ENCODE data around the gene CLCN2.

The CLCN2 gene

DNA sequence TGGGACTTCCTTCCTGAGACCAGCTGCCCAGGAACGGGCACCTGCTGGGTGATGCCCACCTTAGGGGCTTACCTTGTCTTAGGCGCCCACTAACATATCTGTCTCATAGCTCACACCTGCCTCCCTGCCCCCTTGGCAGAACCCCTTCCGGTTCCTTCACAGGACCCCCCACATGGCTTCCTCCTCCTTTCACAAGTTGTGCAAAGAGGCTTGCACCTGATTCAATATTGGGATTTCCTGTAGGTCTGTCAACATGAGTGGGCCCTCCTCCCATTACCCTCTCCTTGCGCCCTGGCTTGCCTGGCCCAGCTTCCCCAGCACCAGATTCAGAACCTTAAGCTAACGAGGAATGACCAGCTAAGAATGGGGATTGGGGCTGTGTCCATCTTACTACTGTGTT lies 16.0 kb upstream of the CLCN2 start:
- no peak for DNase-seq (ENCODE audit: low read depth in 1 of 2, low spot score in 1 of 2)
- no peak overlapping the region for H3K4me3 ChIP-seq (replicated peaks; ENCODE audit: insufficient read depth, low read length)
- H3K27me3 ChIP-seq (ENCODE audit: insufficient read depth, poor library complexity, severe bottlenecking), result peaks cover 46% of the 10 kb centered on the region
- no peak overlapping the region for H3K27ac ChIP-seq (replicated peaks)
- no peak for TF ChIP-seq GABPA (IDR thresholded peaks at IDR 0.05; ENCODE audit: low read depth)
- TF ChIP-seq SPI1 (IDR thresholded peaks at IDR 0.05; ENCODE audit: borderline replicate concordance, low read depth), result no peak
- TF ChIP-seq, protein P1, sequence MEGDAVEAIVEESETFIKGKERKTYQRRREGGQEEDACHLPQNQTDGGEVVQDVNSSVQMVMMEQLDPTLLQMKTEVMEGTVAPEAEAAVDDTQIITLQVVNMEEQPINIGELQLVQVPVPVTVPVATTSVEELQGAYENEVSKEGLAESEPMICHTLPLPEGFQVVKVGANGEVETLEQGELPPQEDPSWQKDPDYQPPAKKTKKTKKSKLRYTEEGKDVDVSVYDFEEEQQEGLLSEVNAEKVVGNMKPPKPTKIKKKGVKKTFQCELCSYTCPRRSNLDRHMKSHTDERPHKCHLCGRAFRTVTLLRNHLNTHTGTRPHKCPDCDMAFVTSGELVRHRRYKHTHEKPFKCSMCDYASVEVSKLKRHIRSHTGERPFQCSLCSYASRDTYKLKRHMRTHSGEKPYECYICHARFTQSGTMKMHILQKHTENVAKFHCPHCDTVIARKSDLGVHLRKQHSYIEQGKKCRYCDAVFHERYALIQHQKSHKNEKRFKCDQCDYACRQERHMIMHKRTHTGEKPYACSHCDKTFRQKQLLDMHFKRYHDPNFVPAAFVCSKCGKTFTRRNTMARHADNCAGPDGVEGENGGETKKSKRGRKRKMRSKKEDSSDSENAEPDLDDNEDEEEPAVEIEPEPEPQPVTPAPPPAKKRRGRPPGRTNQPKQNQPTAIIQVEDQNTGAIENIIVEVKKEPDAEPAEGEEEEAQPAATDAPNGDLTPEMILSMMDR (IDR thresholded peaks at IDR 0.05; ENCODE audit: insufficient read depth, low read length), result no peak
- TF ChIP-seq, protein P2, sequence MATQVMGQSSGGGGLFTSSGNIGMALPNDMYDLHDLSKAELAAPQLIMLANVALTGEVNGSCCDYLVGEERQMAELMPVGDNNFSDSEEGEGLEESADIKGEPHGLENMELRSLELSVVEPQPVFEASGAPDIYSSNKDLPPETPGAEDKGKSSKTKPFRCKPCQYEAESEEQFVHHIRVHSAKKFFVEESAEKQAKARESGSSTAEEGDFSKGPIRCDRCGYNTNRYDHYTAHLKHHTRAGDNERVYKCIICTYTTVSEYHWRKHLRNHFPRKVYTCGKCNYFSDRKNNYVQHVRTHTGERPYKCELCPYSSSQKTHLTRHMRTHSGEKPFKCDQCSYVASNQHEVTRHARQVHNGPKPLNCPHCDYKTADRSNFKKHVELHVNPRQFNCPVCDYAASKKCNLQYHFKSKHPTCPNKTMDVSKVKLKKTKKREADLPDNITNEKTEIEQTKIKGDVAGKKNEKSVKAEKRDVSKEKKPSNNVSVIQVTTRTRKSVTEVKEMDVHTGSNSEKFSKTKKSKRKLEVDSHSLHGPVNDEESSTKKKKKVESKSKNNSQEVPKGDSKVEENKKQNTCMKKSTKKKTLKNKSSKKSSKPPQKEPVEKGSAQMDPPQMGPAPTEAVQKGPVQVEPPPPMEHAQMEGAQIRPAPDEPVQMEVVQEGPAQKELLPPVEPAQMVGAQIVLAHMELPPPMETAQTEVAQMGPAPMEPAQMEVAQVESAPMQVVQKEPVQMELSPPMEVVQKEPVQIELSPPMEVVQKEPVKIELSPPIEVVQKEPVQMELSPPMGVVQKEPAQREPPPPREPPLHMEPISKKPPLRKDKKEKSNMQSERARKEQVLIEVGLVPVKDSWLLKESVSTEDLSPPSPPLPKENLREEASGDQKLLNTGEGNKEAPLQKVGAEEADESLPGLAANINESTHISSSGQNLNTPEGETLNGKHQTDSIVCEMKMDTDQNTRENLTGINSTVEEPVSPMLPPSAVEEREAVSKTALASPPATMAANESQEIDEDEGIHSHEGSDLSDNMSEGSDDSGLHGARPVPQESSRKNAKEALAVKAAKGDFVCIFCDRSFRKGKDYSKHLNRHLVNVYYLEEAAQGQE (IDR thresholded peaks at IDR 0.05; ENCODE audit: insufficient replicate concordance, low read depth), result no peak
- no peak for TF ChIP-seq POLR2AphosphoS5 (IDR thresholded peaks at IDR 0.05; ENCODE audit: low read depth)

DNA sequence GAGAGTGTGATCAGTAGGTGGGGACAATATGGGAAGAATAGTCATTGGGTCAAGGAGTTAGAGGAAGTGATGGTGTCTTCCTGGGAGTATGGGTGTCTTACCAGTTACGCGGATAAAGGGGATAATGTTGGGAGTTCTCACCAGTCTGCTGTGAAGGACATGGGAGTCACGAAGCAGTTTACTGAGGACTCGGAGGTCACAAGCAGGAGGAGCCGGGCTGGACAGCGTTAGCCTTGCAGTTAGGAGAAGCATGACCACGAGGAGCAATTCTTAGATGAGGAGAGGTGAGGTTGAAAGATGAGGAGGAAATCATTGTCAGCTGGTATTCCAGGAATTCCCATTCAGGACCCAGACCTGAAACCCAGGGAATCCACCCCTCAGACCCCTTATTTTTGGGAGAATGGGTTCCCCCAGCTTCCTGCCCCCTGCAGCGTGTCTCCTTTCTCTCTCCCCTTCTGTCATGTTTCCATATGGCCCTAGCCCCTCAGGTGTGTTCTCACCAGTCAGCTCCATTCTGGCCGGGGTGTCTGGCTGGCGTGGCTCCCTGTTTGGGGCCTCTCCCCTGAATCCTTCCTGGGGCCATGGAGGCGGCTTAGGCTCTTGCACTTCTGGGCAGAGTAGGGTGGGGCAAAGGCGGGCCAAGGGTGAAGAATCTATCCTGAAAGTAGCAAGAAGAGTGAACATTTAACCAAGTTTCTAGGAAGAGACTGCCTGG lies 14.5 kb upstream of the CLCN2 start:
- TF ChIP-seq SPI1 (IDR thresholded peaks at IDR 0.05; ENCODE audit: borderline replicate concordance, low read depth), result no peak
- TF ChIP-seq GABPA (IDR thresholded peaks at IDR 0.05; ENCODE audit: low read depth), result no peak
- TF ChIP-seq, protein P2 (IDR thresholded peaks at IDR 0.05; ENCODE audit: insufficient replicate concordance, low read depth), result no peak
- DNase-seq (ENCODE audit: low read depth in 1 of 2, low spot score in 1 of 2), result no peak
- Histone ChIP-seq H3K27me3 (ENCODE audit: insufficient read depth, poor library complexity, severe bottlenecking) (peaks cover 32% of the 10 kb centered on the region), H3K4me3 (replicated peaks; ENCODE audit: insufficient read depth, low read length) (no peak overlapping the region), H3K27ac (replicated peaks) (no peak overlapping the region)

DNA sequence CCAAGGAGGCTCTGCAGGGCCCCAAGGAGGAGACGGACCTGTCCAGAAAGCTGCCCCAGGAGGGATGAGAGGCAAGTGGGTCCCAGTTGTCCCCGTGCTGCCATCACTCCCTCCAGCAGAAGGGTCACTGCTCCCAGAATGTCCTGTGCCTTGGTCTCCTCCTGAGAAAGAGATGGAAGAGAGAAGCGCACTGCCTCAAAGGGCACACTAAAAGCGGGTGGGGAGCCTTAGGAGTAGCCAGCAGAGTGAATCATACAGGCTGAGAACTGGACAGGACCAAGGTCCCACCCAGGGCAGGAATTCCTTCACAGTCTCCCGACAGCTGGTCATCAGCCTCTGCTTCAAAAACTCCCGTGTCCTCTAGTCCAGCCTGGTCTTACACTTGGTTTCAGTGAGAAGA lies 12.0 kb upstream of the CLCN2 start:
- no peak overlapping the region for H3K4me3 ChIP-seq (replicated peaks; ENCODE audit: insufficient read depth, low read length)
- no peak overlapping the region for H3K27ac ChIP-seq (replicated peaks)
- DNase-seq (ENCODE audit: low read depth in 1 of 2, low spot score in 1 of 2), result no peak
- no peak for TF ChIP-seq SPI1 (IDR thresholded peaks at IDR 0.05; ENCODE audit: borderline replicate concordance, low read depth)
- TF ChIP-seq, protein P1 (IDR thresholded peaks at IDR 0.05; ENCODE audit: insufficient read depth, low read length), result no peak
- TF ChIP-seq POLR2AphosphoS5 (IDR thresholded peaks at IDR 0.05; ENCODE audit: low read depth), result no peak
- no peak for TF ChIP-seq GABPA (IDR thresholded peaks at IDR 0.05; ENCODE audit: low read depth)
- TF ChIP-seq, protein P2 (IDR thresholded peaks at IDR 0.05; ENCODE audit: insufficient replicate concordance, low read depth), result no peak
- H3K27me3 ChIP-seq (ENCODE audit: insufficient read depth, poor library complexity, severe bottlenecking), result peaks cover 21% of the 10 kb centered on the region
